Measurements from ENCODE around the gene HNRNPUL1. TPM values are rescaled to one million over a fixed set of nuclear protein-coding genes. Genes with fewer than 3 reads are reported as not detected.

HNRNPUL1 gene
- total RNA-seq, 1 donor from 2014 or later, result 161 TPM

DNA sequence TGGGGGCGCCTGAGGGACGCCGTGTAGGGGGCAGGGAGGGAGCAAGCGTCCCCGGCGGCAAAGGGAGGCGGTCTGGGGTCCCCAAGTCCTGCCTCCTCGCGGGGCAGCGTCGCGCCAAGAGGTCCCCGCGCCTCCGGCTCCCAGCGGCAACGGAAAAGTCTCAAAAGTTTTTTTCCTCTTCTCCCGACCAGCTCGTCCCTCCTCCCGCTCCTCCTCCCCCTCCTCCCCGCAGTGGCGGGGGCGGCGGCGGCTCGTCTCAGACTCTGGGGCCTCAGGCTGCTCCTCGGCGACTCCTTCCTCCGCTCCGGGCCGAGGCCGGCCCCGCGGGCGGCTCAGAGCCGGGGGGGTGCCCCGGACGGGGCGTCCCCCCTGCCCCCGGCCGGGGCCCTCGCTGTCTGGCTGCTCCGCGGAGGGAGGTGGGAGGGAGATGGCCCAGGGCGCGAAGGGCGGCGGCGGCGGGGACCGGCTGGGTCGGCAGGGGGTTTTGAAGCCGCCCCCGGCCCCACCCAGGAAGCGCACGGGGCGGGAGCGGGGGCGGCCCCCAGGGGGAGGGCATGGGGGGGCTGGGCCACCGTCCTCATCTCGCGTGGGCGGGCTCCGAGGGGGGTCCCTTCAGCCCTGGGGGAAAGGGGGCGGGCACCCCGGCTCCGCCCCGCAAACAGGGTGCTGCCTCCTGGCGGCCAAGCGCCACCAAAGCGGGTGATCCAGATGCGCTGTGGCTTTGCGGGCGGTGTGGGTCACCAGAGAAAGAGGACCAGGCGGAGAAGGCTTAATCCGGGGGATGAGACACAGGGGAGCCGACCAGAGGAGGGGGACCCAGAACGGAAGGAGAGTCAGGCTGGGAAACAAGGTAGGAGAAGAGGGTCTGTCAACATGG lies 89.5 kb downstream of the HNRNPUL1 start, which contains the start of gene TGFB1:
TGFB1 (minus strand) TSS at position 457 of the 877 bp plus-strand sequence. CDS start 878 bp downstream, outside the sequence.
- DNase-seq (ENCODE audit: low spot score), result peak; percentile 85

GRCh38 chr19:41354343-41354953 lies 90.3 kb downstream of the HNRNPUL1 start:
- DNase-seq (ENCODE audit: low spot score), result no peak

DNA sequence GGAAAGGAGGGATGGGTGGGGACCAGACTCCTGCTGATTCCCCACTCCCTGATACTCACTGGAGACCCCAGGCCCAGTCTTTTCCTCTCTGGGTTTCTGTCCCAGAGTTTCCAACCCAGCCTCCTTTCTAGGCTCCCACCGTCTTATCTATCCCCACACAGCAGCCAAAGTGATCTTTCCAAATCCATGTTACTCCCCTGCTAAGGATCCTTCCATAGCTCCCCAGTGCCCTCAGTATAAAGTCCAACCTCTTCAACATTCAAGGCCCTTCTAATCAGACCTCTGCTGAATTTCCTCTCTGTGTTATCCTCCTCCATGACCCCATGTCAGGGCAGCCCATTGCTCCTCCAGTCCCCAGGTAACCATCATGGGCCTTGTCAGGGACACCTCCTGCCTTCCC lies 90.9 kb downstream of the HNRNPUL1 start:
- DNase-seq (ENCODE audit: low spot score), result no peak

GRCh38 chr19:41355802-41356201 lies 91.6 kb downstream of the HNRNPUL1 start:
- DNase-seq (ENCODE audit: low spot score), result no peak

GRCh38 chr19:41356984-41357739 lies 93.0 kb downstream of the HNRNPUL1 start:
- DNase-seq (ENCODE audit: low spot score), result no peak

Other genes starting within 250 kb of the HNRNPUL1 start
- 0.40 TPM for gene CYP2A13, start 175.9 kb upstream of the HNRNPUL1 start, total RNA-seq
- gene CYP2F1, start 149.9 kb upstream of the HNRNPUL1 start, total RNA-seq, result not detected
- 90.1 TPM for gene CYP2S1, start 71.2 kb upstream of the HNRNPUL1 start, total RNA-seq
- gene AXL, start 45.1 kb upstream of the HNRNPUL1 start, total RNA-seq, result 57.3 TPM
- gene CCDC97, start 45.8 kb downstream of the HNRNPUL1 start, total RNA-seq, result 26.2 TPM
- 47.1 TPM for gene TGFB1, start 89.5 kb downstream of the HNRNPUL1 start, total RNA-seq
- 12.8 TPM for gene B9D2, start 99.8 kb downstream of the HNRNPUL1 start, total RNA-seq
- gene TMEM91, start 112.2 kb downstream of the HNRNPUL1 start, total RNA-seq, result 8.6 TPM
- 12.3 TPM for gene EXOSC5, start 133.0 kb downstream of the HNRNPUL1 start, total RNA-seq
- gene BCKDHA, start 133.4 kb downstream of the HNRNPUL1 start, total RNA-seq, result 26.4 TPM
- gene B3GNT8, start 163.0 kb downstream of the HNRNPUL1 start, total RNA-seq, result 2.4 TPM
- gene DMAC2, start 175.5 kb downstream of the HNRNPUL1 start, total RNA-seq, result 45.0 TPM
- gene ERICH4, start 178.8 kb downstream of the HNRNPUL1 start, total RNA-seq, result not detected

Measured in mucosa of gallbladder (tissue), 1 donor.